GM12891 (cell line): Measurements from ENCODE around the gene DPEP3.

Experiments used
- PAX5 ChIP-seq: IDR thresholded peaks from 2 replicates; pipeline ENCODE4 v1.6.1; 2011; ENCODE audit warnings: low read length, moderate library complexity, mild to moderate bottlenecking; ENCODE audit not compliant: insufficient read depth, severe bottlenecking
- POLR2A ChIP-seq: IDR thresholded peaks from 2 replicates; pipeline ENCODE4 v1.6.1; 2011; ENCODE audit warnings: low read depth, low read length, control low read depth
- POLR2AphosphoS5 ChIP-seq: IDR thresholded peaks from 2 replicates; pipeline ENCODE4 v1.6.1; 2011; ENCODE audit warnings: low read depth, low read length, control low read depth
- POU2F2 ChIP-seq: IDR thresholded peaks from 2 replicates; pipeline ENCODE4 v1.6.1; 2011; ENCODE audit warnings: low read depth, mild to moderate bottlenecking, control low read depth, low read length, moderate library complexity
- TAF1 ChIP-seq: IDR thresholded peaks from 2 replicates; pipeline ENCODE4 v1.6.1; 2011; ENCODE audit warnings: low read depth, low read length, control low read depth

- no peak for TF ChIP-seq POLR2AphosphoS5
- TF ChIP-seq TAF1, result no peak
- TF ChIP-seq POLR2A, result no peak
- no peak for TF ChIP-seq PAX5
- TF ChIP-seq POU2F2, result no peak
These were observed 6.7 kb upstream of the DPEP3 start for GRCh38 chr16:67986949-67987348.
